ENCODE results near the gene PIEZO2.

DNA sequence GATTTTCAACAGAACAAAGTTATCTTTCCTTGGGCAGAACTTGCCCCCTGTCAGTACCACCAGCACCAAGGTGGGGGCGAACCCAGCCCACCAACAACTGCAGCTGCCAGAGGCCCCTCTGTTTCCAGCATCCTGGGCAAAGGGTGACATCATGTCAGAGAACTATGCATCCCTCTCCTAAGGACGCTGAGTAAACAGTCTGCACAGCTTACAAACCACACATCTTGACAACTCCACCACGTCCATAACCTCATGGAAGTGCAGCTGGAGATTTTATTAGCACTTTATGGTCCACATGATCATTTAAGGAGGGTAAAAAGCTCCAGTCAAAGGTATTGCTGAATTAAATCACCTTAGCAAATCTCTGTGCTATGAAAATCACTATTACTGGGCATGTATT is 40.4 kb downstream of the PIEZO2 start:
- TF ChIP-seq EZH2 (IDR thresholded peaks at IDR 0.05) (no peak), POLR2AphosphoS5 (IDR thresholded peaks at IDR 0.05; ENCODE audit: borderline replicate concordance, low read depth, low read length) (no peak)

Data from SK-N-MC (cell line).